Endothelial cell of umbilical vein (primary cell): ENCODE measurements around the gene MAEA. TPM values are rescaled to one million over a fixed set of nuclear protein-coding genes. Genes with fewer than 3 reads are reported as not detected.

Source experiments
- BruUV-seq: library from RNA; stranded (reverse); fragments of 400-500 nt; replicated peaks from 2 replicates; lab custom pipeline; 2021; lab: Mats Ljungman, UMichigan
- CTCF ChIA-PET: fragments of 300-600, 350-600 bp; sonication (Branson Sonifier 250); formaldehyde crosslinking; loops from one replicate; lab custom pipeline; 2021; ENCODE audit warnings: antibody characterized with exemption, inconsistent platforms; lab: Charles Lee
- POLR2A ChIA-PET: fragments of 300-600, 350-600 bp; sonication (Branson Sonifier 250); formaldehyde crosslinking; loops from one replicate; lab custom pipeline; 2021; ENCODE audit warnings: antibody characterized with exemption, inconsistent platforms; lab: Charles Lee
- DNase-seq: peaks from one replicate; pipeline ENCODE4 v3.0.0-alpha.2; 2011; ENCODE audit warnings: low read depth, low spot score
- FAIRE-seq: peaks from 2 replicates; lab custom pipeline; 2011; peaks lifted over from hg19 to GRCh38; lab: Jason Lieb, UNC
- H2AFZ ChIP-seq: 2 replicates; pipeline ENCODE4 v1.6.0; 2012; ENCODE audit warnings: low read depth, low read length, control low read depth, inconsistent platforms
- H3K27ac ChIP-seq: 2 replicates; pipeline ENCODE4 v1.5.1; 2011; ENCODE audit warnings: low read depth, mild to moderate bottlenecking, control low read depth, low read length, moderate library complexity; ENCODE audit not compliant: insufficient read depth
- H3K27me3 ChIP-seq, 2 experiments: 2 replicates each; pipeline versions ENCODE4 v1.6.0 to v1.6.1; 2011; ENCODE audit warnings: low read length in 2 of 2, mixed read lengths in 1 of 2; ENCODE audit not compliant: control insufficient read depth in 2 of 2, insufficient read depth in 2 of 2
- H3K36me3 ChIP-seq, 2 experiments: 2 replicates in 1 of 2; 3 replicates in 1 of 2; pipeline ENCODE4 v1.5.1; 2011; ENCODE audit warnings: low read length in 2 of 2, mild to moderate bottlenecking in 1 of 2, moderate library complexity in 1 of 2; ENCODE audit not compliant: control insufficient read depth in 2 of 2, insufficient read depth in 2 of 2; ENCODE audit errors: extremely low read depth in 1 of 2
- H3K4me1 ChIP-seq: 3 replicates; pipeline ENCODE4 v1.5.1; 2011; ENCODE audit warnings: mild to moderate bottlenecking, low read length; ENCODE audit not compliant: control insufficient read depth, insufficient read depth; ENCODE audit errors: extremely low read depth
- H3K4me2 ChIP-seq: 2 replicates; pipeline ENCODE4 v1.6.1; 2011; ENCODE audit warnings: low read length, control low read depth, mixed read lengths; ENCODE audit not compliant: insufficient read depth
- H3K4me3 ChIP-seq, 3 experiments: fragments of 200-600 bp in 1 of 3; sonication (generic), shearing (Covaris generic) in 1 of 3; replicated peaks in 1 of 3; 2 replicates each; pipeline ENCODE4 v1.5.1; 2011 to 2016; ENCODE audit warnings: control low read depth in 3 of 3, low read length in 3 of 3, mild to moderate bottlenecking in 2 of 3, inconsistent platforms in 1 of 3, low read depth in 1 of 3, moderate library complexity in 1 of 3; ENCODE audit not compliant: insufficient read depth in 1 of 3
- H3K79me2 ChIP-seq: 2 replicates; pipeline ENCODE4 v1.6.0; 2012; ENCODE audit warnings: low read length, inconsistent platforms; ENCODE audit not compliant: control insufficient read depth, insufficient read depth
- H3K9ac ChIP-seq: replicated peaks from 2 replicates; pipeline ENCODE3; 2011; ENCODE audit warnings: low read length, control low read depth; ENCODE audit not compliant: insufficient read depth; ENCODE audit errors: extremely low read depth
- H3K9me1 ChIP-seq: replicated peaks from 3 replicates; pipeline ENCODE4 v1.6.0; 2011; ENCODE audit warnings: mild to moderate bottlenecking, low read length; ENCODE audit not compliant: control insufficient read depth, insufficient read depth; ENCODE audit errors: extremely low read depth
- H3K9me3 ChIP-seq: replicated peaks from 2 replicates; pipeline ENCODE4 v1.5.1; 2012; ENCODE audit warnings: low read length, inconsistent platforms; ENCODE audit not compliant: control insufficient read depth, insufficient read depth
- H4K20me1 ChIP-seq: replicated peaks from 2 replicates; pipeline ENCODE3; 2011; ENCODE audit warnings: mild to moderate bottlenecking, low read length; ENCODE audit not compliant: control insufficient read depth, insufficient read depth; ENCODE audit errors: extremely low read depth
- CTCF ChIP-seq, 2 donors: IDR thresholded peaks; 1 replicate in 1 of 2; 2 replicates in 1 of 2; pipeline ENCODE4 v1.5.1; 2011; ENCODE audit warnings: low read length in 2 of 2, mild to moderate bottlenecking in 2 of 2, moderate library complexity in 2 of 2, control low read depth in 1 of 2, inconsistent platforms in 1 of 2, low read depth in 1 of 2; ENCODE audit not compliant: insufficient read depth in 1 of 2; ENCODE audit errors: extremely low read depth in 1 of 2
- EZH2 ChIP-seq: IDR thresholded peaks from 2 replicates; pipeline ENCODE4 v1.6.1; 2012; ENCODE audit warnings: borderline replicate concordance, low read depth, mild to moderate bottlenecking, moderate library complexity, low read length, inconsistent platforms; ENCODE audit not compliant: severe bottlenecking
- FOS ChIP-seq: IDR thresholded peaks from 2 replicates; pipeline ENCODE4 v1.6.1; 2011; ENCODE audit warnings: mild to moderate bottlenecking, low read length, moderate library complexity, borderline replicate concordance; ENCODE audit not compliant: insufficient read depth
- GATA2 ChIP-seq: IDR thresholded peaks from 2 replicates; pipeline ENCODE4 v1.7.0; 2011; ENCODE audit warnings: low read depth, mild to moderate bottlenecking, moderate library complexity, mixed read lengths, low read length; ENCODE audit not compliant: insufficient read length, insufficient read depth
- JUN ChIP-seq: IDR thresholded peaks from 2 replicates; pipeline ENCODE4 v1.6.1; 2011; ENCODE audit warnings: borderline replicate concordance, low read depth; ENCODE audit not compliant: insufficient read length, insufficient read depth
- MYC ChIP-seq: IDR thresholded peaks from one replicate; pipeline ENCODE4 v1.6.1; 2011; ENCODE audit warnings: mild to moderate bottlenecking, low read depth, low read length
- POLR2A ChIP-seq: IDR thresholded peaks from 2 replicates; pipeline ENCODE4 v1.6.1; 2012; ENCODE audit warnings: low read depth, mild to moderate bottlenecking, control low read depth, low read length
- dilution Hi-C: fragments of 300-500 bp; cut with MboI; formaldehyde crosslinking; loops from one replicate; pipeline ENCODE4 v1.15.0; 2019; ENCODE audit warnings: low sequenced_read_pairs; ENCODE audit not compliant: extremely low pct_ligation_motif_present
- intact Hi-C: fragments of 100-400 bp; cut with micrococcal nuclease; formaldehyde crosslinking; loops from one replicate; pipeline ENCODE4 v1.10.0; 2022
- polyA plus RNA-seq, 4 experiments: library from polyadenylated mRNA; depleted of rRNA in 3 of 4; stranded (reverse) in 3 of 4; unstranded in 1 of 4; fragments of >200 nt; gene quantifications; 2 replicates each; pipeline versions ENCODE4 v1.2.1 to v1.2.3, GENCODE V29; 2011 to 2012; ENCODE audit warnings: missing spikeins in 1 of 4
- total RNA-seq: library from RNA; stranded (reverse); gene quantifications from 2 replicates; pipeline ENCODE4 v1.2.3, GENCODE V29; 2021

MAEA gene
- total and polyA plus RNA-seq, 2 donors (not counting 3 experiments of a cell fraction or from before 2014, with no cell fraction given), result 66.0 to 108 TPM

- ChIA-PET POLR2A (no interaction called here), CTCF (interaction anchor here (1.5 kb wide), 1 partner anchor 15 kb away, joined by 3 read pairs; no protein-coding TSS in a partner anchor)
- Histone ChIP-seq H3K79me2 (peaks cover 90% of the 10 kb centered on the region), H3K27ac (no peak overlapping the region), H3K9me1 (no peaks in the 10 kb centered on the region), H3K36me3 (peaks cover 0 to 16% of the 10 kb centered on the region in 2 experiments), H3K4me2 (no peak overlapping the region), H3K27me3 (no peaks in the 10 kb centered on the region), H3K4me1 (peaks cover 10% of the 10 kb centered on the region), H3K9ac (no peak overlapping the region), H2AFZ (no peak overlapping the region), H3K9me3 (no peaks in the 10 kb centered on the region), H4K20me1 (no peaks in the 10 kb centered on the region), H3K4me3 (no peak overlapping the region)
- FAIRE-seq (no peak), DNase-seq (no peak)
- intact Hi-C loops, result no loop called here
- no peak for TF ChIP-seq EZH2
- TF ChIP-seq MYC, result no peak
- no peak for TF ChIP-seq GATA2
- no peak for TF ChIP-seq CTCF (IDR thresholded peaks at IDR 0.05; ENCODE audit: extremely low read depth in 1 of 2, insufficient read depth in 1 of 2, low read depth in 1 of 2, low read length in 2 of 2)
- no peak for TF ChIP-seq FOS
- no peak for TF ChIP-seq POLR2A
- no peak for TF ChIP-seq JUN
- dilution Hi-C loops, result no loop called here
- BruUV-seq, result no TSS peak
Measured at GRCh38 chr4:1294424-1294823, 4.7 kb downstream of the MAEA start.
